ENCODE data around the gene SUPT3H. TPM values are rescaled to one million over a fixed set of nuclear protein-coding genes. Genes with fewer than 3 reads are reported as not detected.
"Not testable (repeated sequence)": the region's sequence is repeated elsewhere in the genome, so short reads cannot be mapped to it uniquely, and the experiment has no call there.

SUPT3H gene
- total and polyA plus RNA-seq, 2 of the 13 experiments (the other 11 are each of a cell fraction or from before 2014, with no cell fraction given), result 11.9 to 36.1 TPM

GRCh38 chr6:45062659-45063058, 315.1 kb downstream of the SUPT3H start:
- H3K27me3 ChIP-seq (ENCODE audit: control insufficient read depth in 1 of 2, insufficient read depth in 2 of 2, low read length in 2 of 2); H3K4me1 ChIP-seq (ENCODE audit: insufficient read depth, low read length); CTCF ChIA-PET (ENCODE audit: low intra/inter-chr PET ratio, low total read pairs); H3K4me3 ChIP-seq (replicated peaks in 1 of 3; ENCODE audit: insufficient read depth in 1 of 3, low read depth in 2 of 3, low read length in 3 of 3); POLR2A ChIA-PET; H3K9me3 ChIP-seq (ENCODE audit: low read length); H2AFZ ChIP-seq (ENCODE audit: low read length); H4K20me1 ChIP-seq (ENCODE audit: insufficient read depth, low read length); in situ Hi-C loops (cut with HindIII; ENCODE audit: extremely low pct_ligation_motif_present, low pct_unique_long_range_greater_than_20kb); H3K36me3 ChIP-seq (replicated peaks in 1 of 2; ENCODE audit: control insufficient read depth in 1 of 2, insufficient read depth in 2 of 2, low read length in 2 of 2); intact Hi-C loops (cut with micrococcal nuclease; ENCODE audit: unreplicated experiment); FAIRE-seq; DNase-seq (ENCODE audit: low spot score); BruUV-seq (replicated peaks); ATAC-seq; H3K79me2 ChIP-seq (ENCODE audit: insufficient read depth, low read length); H3K27ac ChIP-seq (ENCODE audit: extremely low read length, insufficient read depth, low read length); H3K9ac ChIP-seq (ENCODE audit: insufficient read depth, low read depth, low read length); TF ChIP-seq FOXA1 (IDR thresholded peaks at IDR 0.05): not testable (repeated sequence)
- H3K4me2 ChIP-seq (ENCODE audit: low read depth, low read length), result peak overlapping the region; percentile 23; the same call in 1 of the 2 replicates
- 72% methylated on average over 15 of the region's 15 CpGs for WGBS (ENCODE audit: low lambda C conversion rate)
- TF ChIP-seq POGZ (CRISPR knock-in tag; IDR thresholded peaks at IDR 0.05) (0 out of 2 replicates have a peak, but pooled peaks have one; percentile 36), ZNF687 (CRISPR knock-in tag; IDR thresholded peaks at IDR 0.05) (0 out of 2 replicates have a peak, but pooled peaks have one; percentile 12), ZMYM4 (CRISPR knock-in tag; IDR thresholded peaks at IDR 0.05) (peak; percentile 76), FOXA1 (CRISPR knock-in tag; IDR thresholded peaks at IDR 0.05) (peak; percentile 46; the same call in 1 of the 2 replicates), FOXA3 (CRISPR knock-in tag; IDR thresholded peaks at IDR 0.05) (peak; percentile 42; the same call in 1 of the 2 replicates), ZNF281 (CRISPR knock-in tag; IDR thresholded peaks at IDR 0.05; ENCODE audit: borderline replicate concordance) (peak; percentile 89), ARID5B (CRISPR knock-in tag; IDR thresholded peaks at IDR 0.05) (0 out of 2 replicates have a peak, but pooled peaks have one; percentile 29)

Measured in HepG2 (cell line).